ENCODE data around the gene TOX2. TPM values are rescaled to one million over a fixed set of nuclear protein-coding genes. Genes with fewer than 3 reads are reported as not detected.

The TOX2 gene
- total RNA-seq, 1 experiment from 2014 or later: 117 TPM

DNA sequence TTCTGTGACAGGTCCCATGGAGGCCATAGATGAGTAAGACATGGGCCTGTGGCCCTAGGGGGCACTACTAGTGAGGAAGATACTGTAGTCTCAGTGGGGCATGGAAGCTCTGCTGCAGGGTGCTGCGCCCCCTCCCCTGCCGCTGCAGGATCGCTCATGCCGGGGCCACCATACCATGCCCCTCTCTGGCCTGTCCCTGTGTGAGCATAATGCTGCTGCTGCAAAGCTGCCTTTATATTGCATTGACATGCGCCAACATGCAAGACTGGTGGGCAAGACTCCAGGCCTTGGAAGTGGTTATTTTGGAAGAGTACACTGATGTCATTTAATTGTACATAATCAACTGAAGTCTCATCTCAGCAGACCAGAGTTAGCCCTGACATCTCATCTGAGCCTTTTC lies 60.0 kb downstream of the TOX2 start:
- no peaks in the 10 kb centered on the region for H3K9me3 ChIP-seq (ENCODE audit: low read depth, low read length, poor library complexity, severe bottlenecking)
- intact Hi-C loops (cut with micrococcal nuclease; ENCODE audit: unreplicated experiment): no loop called here
- H3K4me3 ChIP-seq (ENCODE audit: low read depth, low read length, poor library complexity, severe bottlenecking): no peak overlapping the region
- no TSS peak for BruUV-seq (replicated peaks)
- peaks cover 33% of the 10 kb centered on the region for H3K4me1 ChIP-seq (ENCODE audit: insufficient read depth, low read length, poor library complexity, severe bottlenecking)
- no peak for DNase-seq (ENCODE audit: low spot score)
- peak overlapping the region; percentile 50 for H3K27ac ChIP-seq (ENCODE audit: low read depth, low read length, poor library complexity, severe bottlenecking)
- peaks cover 15% of the 10 kb centered on the region for H3K36me3 ChIP-seq (ENCODE audit: insufficient read depth, low read length, poor library complexity, severe bottlenecking)
- ChIA-PET CTCF (no interaction called here), POLR2A (ENCODE audit: low non-redundant PET) (no interaction called here)
- TF ChIP-seq, protein P1, sequence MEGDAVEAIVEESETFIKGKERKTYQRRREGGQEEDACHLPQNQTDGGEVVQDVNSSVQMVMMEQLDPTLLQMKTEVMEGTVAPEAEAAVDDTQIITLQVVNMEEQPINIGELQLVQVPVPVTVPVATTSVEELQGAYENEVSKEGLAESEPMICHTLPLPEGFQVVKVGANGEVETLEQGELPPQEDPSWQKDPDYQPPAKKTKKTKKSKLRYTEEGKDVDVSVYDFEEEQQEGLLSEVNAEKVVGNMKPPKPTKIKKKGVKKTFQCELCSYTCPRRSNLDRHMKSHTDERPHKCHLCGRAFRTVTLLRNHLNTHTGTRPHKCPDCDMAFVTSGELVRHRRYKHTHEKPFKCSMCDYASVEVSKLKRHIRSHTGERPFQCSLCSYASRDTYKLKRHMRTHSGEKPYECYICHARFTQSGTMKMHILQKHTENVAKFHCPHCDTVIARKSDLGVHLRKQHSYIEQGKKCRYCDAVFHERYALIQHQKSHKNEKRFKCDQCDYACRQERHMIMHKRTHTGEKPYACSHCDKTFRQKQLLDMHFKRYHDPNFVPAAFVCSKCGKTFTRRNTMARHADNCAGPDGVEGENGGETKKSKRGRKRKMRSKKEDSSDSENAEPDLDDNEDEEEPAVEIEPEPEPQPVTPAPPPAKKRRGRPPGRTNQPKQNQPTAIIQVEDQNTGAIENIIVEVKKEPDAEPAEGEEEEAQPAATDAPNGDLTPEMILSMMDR (conservative IDR thresholded peaks at IDR 0.05; ENCODE audit: low read depth, low read length): no peak
- no peaks in the 10 kb centered on the region for H3K27me3 ChIP-seq (replicated peaks; ENCODE audit: insufficient read depth, low read depth, low read length, poor library complexity)

DNA sequence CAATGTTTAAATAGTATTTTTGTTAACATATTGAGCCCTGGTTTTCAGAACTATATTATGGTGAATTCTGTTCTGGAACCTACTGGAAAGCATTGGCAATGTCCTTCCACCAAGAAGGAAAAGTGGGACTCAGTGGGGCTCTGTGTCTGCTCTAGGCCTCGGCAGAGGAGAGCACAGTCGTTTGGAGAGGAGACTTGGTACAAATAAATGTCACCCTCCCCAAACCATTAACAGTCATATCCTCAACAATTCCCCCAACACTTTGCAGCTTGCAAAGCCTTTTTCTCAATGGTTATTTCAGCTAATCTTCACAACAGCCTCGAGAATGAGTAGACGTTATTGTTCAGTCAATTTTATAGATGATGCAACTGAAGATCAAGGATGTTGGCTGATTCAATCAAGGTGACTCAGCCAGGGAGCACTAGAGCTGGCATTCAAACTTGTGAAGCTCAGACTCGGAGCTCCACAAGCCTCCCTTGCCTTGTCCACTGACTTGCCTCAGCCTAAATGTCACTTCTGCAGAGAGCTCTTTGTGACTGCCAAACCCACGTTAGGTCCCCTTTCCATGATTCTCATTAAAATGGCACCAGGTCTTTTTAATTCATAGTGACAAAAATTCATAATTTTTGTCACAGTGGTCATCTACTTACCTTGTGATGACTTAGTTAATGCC lies 60.6 kb downstream of the TOX2 start:
- ChIA-PET CTCF (no interaction called here), POLR2A (ENCODE audit: low non-redundant PET) (interaction anchor here (0.6 kb wide), 1 partner anchor 520 kb away, joined by 15 read pairs; no protein-coding TSS in a partner anchor)
- Histone ChIP-seq H3K4me1 (ENCODE audit: insufficient read depth, low read length, poor library complexity, severe bottlenecking) (peaks cover 38% of the 10 kb centered on the region), H3K9me3 (ENCODE audit: low read depth, low read length, poor library complexity, severe bottlenecking) (no peaks in the 10 kb centered on the region), H3K4me3 (ENCODE audit: low read depth, low read length, poor library complexity, severe bottlenecking) (no peak overlapping the region), H3K36me3 (ENCODE audit: insufficient read depth, low read length, poor library complexity, severe bottlenecking) (peaks cover 15% of the 10 kb centered on the region), H3K27ac (ENCODE audit: low read depth, low read length, poor library complexity, severe bottlenecking) (peak overlapping the region; percentile 50), H3K27me3 (replicated peaks; ENCODE audit: insufficient read depth, low read depth, low read length, poor library complexity) (no peaks in the 10 kb centered on the region)
- intact Hi-C loops (cut with micrococcal nuclease; ENCODE audit: unreplicated experiment): no loop called here
- TF ChIP-seq EZH2 (IDR thresholded peaks at IDR 0.05; ENCODE audit: borderline replicate concordance, low read depth, low read length, poor library complexity, severe bottlenecking): no peak
- TF ChIP-seq, protein P1 (conservative IDR thresholded peaks at IDR 0.05; ENCODE audit: low read depth, low read length): no peak
- peak; percentile 34 for DNase-seq (ENCODE audit: low spot score)
- BruUV-seq (replicated peaks): no TSS peak

DNA sequence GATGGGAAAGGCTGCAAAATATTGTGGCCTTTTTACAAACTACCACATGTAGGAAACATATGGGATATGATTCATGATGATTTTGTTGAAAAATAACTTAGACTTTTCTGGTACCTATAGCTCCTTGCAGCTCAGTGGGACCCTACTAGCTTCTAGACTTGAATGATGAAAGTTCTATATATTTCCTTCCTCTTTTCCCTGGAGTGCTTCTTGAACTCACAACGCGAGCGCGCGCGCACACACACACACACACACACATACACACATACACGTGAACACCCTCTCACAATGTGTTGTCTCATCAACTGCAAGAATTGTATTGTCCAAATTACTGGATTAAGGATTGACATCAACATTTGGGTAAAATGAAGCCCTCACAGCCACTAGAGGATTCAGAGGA lies 61.9 kb downstream of the TOX2 start:
- Histone ChIP-seq H3K4me3 (ENCODE audit: low read depth, low read length, poor library complexity, severe bottlenecking) (no peak overlapping the region), H3K27ac (ENCODE audit: low read depth, low read length, poor library complexity, severe bottlenecking) (no peak overlapping the region), H3K27me3 (replicated peaks; ENCODE audit: insufficient read depth, low read depth, low read length, poor library complexity) (no peaks in the 10 kb centered on the region), H3K4me1 (ENCODE audit: insufficient read depth, low read length, poor library complexity, severe bottlenecking) (peaks cover 39% of the 10 kb centered on the region), H3K36me3 (ENCODE audit: insufficient read depth, low read length, poor library complexity, severe bottlenecking) (peaks cover 15% of the 10 kb centered on the region), H3K9me3 (ENCODE audit: low read depth, low read length, poor library complexity, severe bottlenecking) (no peaks in the 10 kb centered on the region)
- CTCF ChIA-PET: no interaction called here
- intact Hi-C loops (cut with micrococcal nuclease; ENCODE audit: unreplicated experiment): no loop called here
- TF ChIP-seq EZH2 (IDR thresholded peaks at IDR 0.05; ENCODE audit: borderline replicate concordance, low read depth, low read length, poor library complexity, severe bottlenecking): no peak
- TF ChIP-seq, protein P1 (conservative IDR thresholded peaks at IDR 0.05; ENCODE audit: low read depth, low read length): no peak
- BruUV-seq (replicated peaks): no TSS peak
- POLR2A ChIA-PET (ENCODE audit: low non-redundant PET): interaction anchor here (0.6 kb wide), 1 partner anchor 51 kb away, joined by 5 read pairs; no protein-coding TSS in a partner anchor
- DNase-seq (ENCODE audit: low spot score): no peak

All from A673 (cell line).